Measurements from ENCODE around the gene LRAT. TPM values are rescaled to one million over a fixed set of nuclear protein-coding genes. Genes with fewer than 3 reads are reported as not detected.
A peak's percentile ranks its signal among the peaks of the same experiment; 100 is the strongest.

Gene LRAT
- total and polyA plus RNA-seq, 9 of the 15 experiments (the other 6 are each of a cell fraction or from before 2014, with no cell fraction given) = 0.03 to 0.41 (median 0.07) TPM; not detected in 4

GRCh38 chr4:154778264-154778663 is 34.5 kb downstream of the LRAT start:
- FAIRE-seq = no peak
- H3K9me3 ChIP-seq (replicated peaks; ENCODE audit: control insufficient read depth, insufficient read depth, low read depth, low read length) = no peaks in the 10 kb centered on the region
- ChIA-PET CTCF (ENCODE audit: low intra/inter-chr PET ratio) (interaction anchor here (1.7 kb wide), 1 partner anchor 151 kb away, joined by 7 read pairs; no protein-coding TSS in a partner anchor), POLR2A (interaction anchor here (0.9 kb wide), 1 partner anchor 17 kb away, joined by 4 read pairs; no protein-coding TSS in a partner anchor)
- no peaks in the 10 kb centered on the region for H3K79me2 ChIP-seq (ENCODE audit: control insufficient read depth, insufficient read depth, low read length)
- H3K27me3 ChIP-seq (ENCODE audit: control insufficient read depth in 2 of 2, insufficient read depth in 2 of 2, low read length in 2 of 2) = peaks cover 0 to 15% of the 10 kb centered on the region in 2 experiments; a peak in 3 of 5 replicates
- no peak overlapping the region for H2AFZ ChIP-seq (ENCODE audit: low read depth, low read length)
- no peaks in the 10 kb centered on the region for H4K20me1 ChIP-seq (replicated peaks; ENCODE audit: control insufficient read depth, insufficient read depth, low read length)
- no peak for TF ChIP-seq NFE2L1 (tag; IDR thresholded peaks at IDR 0.05; ENCODE audit: borderline replicate concordance, low read depth)
- DNase-seq (ENCODE audit: extremely low read depth in 1 of 4, low spot score in 3 of 4) = no peak
- in situ Hi-C loops (cut with MboI) (loop anchor here (5.0 kb wide), 1 partner anchor 151 kb away; no protein-coding TSS in a partner anchor), intact Hi-C loops (cut with micrococcal nuclease) (loop anchor here (2.0 kb wide), 3 partner anchors 91 to 219 kb away; no protein-coding TSS in a partner anchor)
- no peak overlapping the region for H3K4me2 ChIP-seq (ENCODE audit: insufficient read depth, low read length)
- peaks cover 0 to 11% of the 10 kb centered on the region in 2 experiments; a peak in 1 of 5 replicates for H3K4me1 ChIP-seq (replicated peaks in 1 of 2; ENCODE audit: control insufficient read depth in 2 of 2, insufficient read depth in 2 of 2, low read length in 2 of 2)
- no TSS peak for BruUV-seq (replicated peaks)
- ATAC-seq = no peak
- H3K27ac ChIP-seq (ENCODE audit: extremely low read depth, low read depth, low read length) = no peak overlapping the region
- 0% methylated on average over 1 of the region's 1 CpG for WGBS (ENCODE audit: insufficient coverage, low coverage, missing lambda C conversion rate)
- H3K9me1 ChIP-seq (ENCODE audit: control insufficient read depth, insufficient read depth, low read length) = no peaks in the 10 kb centered on the region
- H3K4me3 ChIP-seq = no peak overlapping the region
- no peaks in the 10 kb centered on the region for H3K36me3 ChIP-seq (ENCODE audit: control insufficient read depth, insufficient read depth, low read length)
- no peak overlapping the region for H3K9ac ChIP-seq (ENCODE audit: insufficient read depth in 1 of 2, low read depth in 2 of 2, low read length in 2 of 2)

- Histone ChIP-seq H3K27me3 (ENCODE audit: control insufficient read depth in 2 of 2, insufficient read depth in 2 of 2, low read length in 2 of 2) (peaks cover 0 to 15% of the 10 kb centered on the region in 2 experiments; a peak in 3 of 5 replicates), H3K27ac (ENCODE audit: extremely low read depth, low read depth, low read length) (no peak overlapping the region), H3K4me1 (replicated peaks in 1 of 2; ENCODE audit: control insufficient read depth in 2 of 2, insufficient read depth in 2 of 2, low read length in 2 of 2) (peaks cover 0 to 11% of the 10 kb centered on the region in 2 experiments; a peak in 1 of 5 replicates), H3K4me3 (no peak overlapping the region), H3K9me1 (ENCODE audit: control insufficient read depth, insufficient read depth, low read length) (no peaks in the 10 kb centered on the region), H3K4me2 (ENCODE audit: insufficient read depth, low read length) (no peak overlapping the region), H3K9me3 (replicated peaks; ENCODE audit: control insufficient read depth, insufficient read depth, low read depth, low read length) (no peaks in the 10 kb centered on the region), H4K20me1 (replicated peaks; ENCODE audit: control insufficient read depth, insufficient read depth, low read length) (no peaks in the 10 kb centered on the region), H3K36me3 (ENCODE audit: control insufficient read depth, insufficient read depth, low read length) (no peaks in the 10 kb centered on the region), H2AFZ (ENCODE audit: low read depth, low read length) (no peak overlapping the region), H3K79me2 (ENCODE audit: control insufficient read depth, insufficient read depth, low read length) (no peaks in the 10 kb centered on the region), H3K9ac (ENCODE audit: insufficient read depth in 1 of 2, low read depth in 2 of 2, low read length in 2 of 2) (no peak overlapping the region)
- intact Hi-C loops (cut with micrococcal nuclease) (loop anchor here (2.0 kb wide), 3 partner anchors 93 to 221 kb away; no protein-coding TSS in a partner anchor), in situ Hi-C loops (cut with MboI) (loop anchor here (5.0 kb wide), 1 partner anchor 152 kb away; no protein-coding TSS in a partner anchor)
- 0 out of 3 replicates have a peak, but pooled peaks have one; percentile 54 for ATAC-seq
- ChIA-PET CTCF (ENCODE audit: low intra/inter-chr PET ratio) (interaction anchor here (0.5 to 1.7 kb wide), 5 partner anchors 138 to 516 kb away, joined by 3 to 7 read pairs (median 6); no protein-coding TSS in a partner anchor), POLR2A (interaction anchor here (1.0 kb wide), 1 partner anchor 13 kb away, joined by 3 read pairs; no protein-coding TSS in a partner anchor)
- no peak for FAIRE-seq
- 4% methylated on average over 3 of the region's 3 CpGs for WGBS (ENCODE audit: insufficient coverage, low coverage, missing lambda C conversion rate)
- peak in 2 of 4 experiments; percentile 14 to 30 for DNase-seq (ENCODE audit: extremely low read depth in 1 of 4, low spot score in 3 of 4)
- BruUV-seq (replicated peaks) = no TSS peak
- TF ChIP-seq, protein P1, sequence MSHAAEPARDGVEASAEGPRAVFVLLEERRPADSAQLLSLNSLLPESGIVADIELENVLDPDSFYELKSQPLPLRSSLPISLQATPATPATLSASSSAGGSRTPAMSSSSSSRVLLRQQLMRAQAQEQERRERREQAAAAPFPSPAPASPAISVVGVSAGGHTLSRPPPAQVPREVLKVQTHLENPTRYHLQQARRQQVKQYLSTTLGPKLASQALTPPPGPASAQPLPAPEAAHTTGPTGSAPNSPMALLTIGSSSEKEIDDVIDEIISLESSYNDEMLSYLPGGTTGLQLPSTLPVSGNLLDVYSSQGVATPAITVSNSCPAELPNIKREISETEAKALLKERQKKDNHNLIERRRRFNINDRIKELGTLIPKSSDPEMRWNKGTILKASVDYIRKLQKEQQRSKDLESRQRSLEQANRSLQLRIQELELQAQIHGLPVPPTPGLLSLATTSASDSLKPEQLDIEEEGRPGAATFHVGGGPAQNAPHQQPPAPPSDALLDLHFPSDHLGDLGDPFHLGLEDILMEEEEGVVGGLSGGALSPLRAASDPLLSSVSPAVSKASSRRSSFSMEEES (CRISPR knock-in tag; IDR thresholded peaks at IDR 0.05) = no peak
Observed at GRCh38 chr4:154779362-154779947, 35.7 kb downstream of the LRAT start.

Data from K562 (cell line).